Upper lobe of left lung (tissue), 4 donors: Measurements from ENCODE around the gene CHAD.

Experiments
- CTCF ChIP-seq, 6 experiments: fragments of 450-650 bp in 4 of 6; fragments of 200-600 bp in 2 of 6; sonication (generic) in 2 of 6; IDR thresholded peaks; one replicate each; pipeline ENCODE4 v1.5.1; 2016 to 2019; ENCODE audit warnings: antibody characterized with exemption in 6 of 6
- EP300 ChIP-seq, 4 donors: sonication (generic); formaldehyde crosslinking; IDR thresholded peaks; one replicate each; pipeline ENCODE4 v1.5.1; 2017; ENCODE audit warnings: antibody characterized with exemption in 4 of 4, control low read depth in 2 of 4
- POLR2AphosphoS5 ChIP-seq, 2 donors: sonication (generic); formaldehyde crosslinking; IDR thresholded peaks; one replicate each; pipeline ENCODE4 v1.5.1; 2017; ENCODE audit warnings: antibody characterized with exemption in 2 of 2

GRCh38 chr17:50458701-50459676 lies 9.7 kb downstream of the CHAD start:
- no peak for TF ChIP-seq CTCF (IDR thresholded peaks at IDR 0.05)
- TF ChIP-seq EP300 (IDR thresholded peaks at IDR 0.05): no peak
- TF ChIP-seq POLR2AphosphoS5 (IDR thresholded peaks at IDR 0.05): no peak
